Adipocyte (in vitro differentiated cells): ENCODE data around the gene RNF175.
A peak's percentile ranks its signal among the peaks of the same experiment; 100 is the strongest.

ENCODE experiments used
- DNase-seq: peaks from one replicate; pipeline ENCODE4 v3.0.0-alpha.2; 2015; ENCODE audit warnings: low read depth
- H3K27me3 ChIP-seq: replicated peaks from 2 replicates; pipeline ENCODE4 v1.7.0; 2013; ENCODE audit warnings: mild to moderate bottlenecking, low read length, moderate library complexity; ENCODE audit not compliant: control insufficient read depth, insufficient read depth
- H3K36me3 ChIP-seq: 2 replicates; pipeline ENCODE4 v1.7.0; 2013; ENCODE audit warnings: low read length, mild to moderate bottlenecking, moderate library complexity; ENCODE audit not compliant: control insufficient read depth, insufficient read depth, severe bottlenecking
- H3K4me1 ChIP-seq: 2 replicates; pipeline ENCODE4 v1.7.0; 2013; ENCODE audit warnings: mild to moderate bottlenecking, low read length, moderate library complexity; ENCODE audit not compliant: control insufficient read depth, insufficient read depth
- H3K4me3 ChIP-seq: 2 replicates; pipeline ENCODE4 v1.7.0; 2013; ENCODE audit warnings: mild to moderate bottlenecking, low read length, moderate library complexity
- H3K9ac ChIP-seq: 2 replicates; pipeline ENCODE4 v1.7.0; 2013; ENCODE audit warnings: mild to moderate bottlenecking, low read length, moderate library complexity
- H3K9me3 ChIP-seq: 2 replicates; pipeline ENCODE4 v1.7.0; 2013; ENCODE audit warnings: mild to moderate bottlenecking, low read length, moderate library complexity; ENCODE audit not compliant: control insufficient read depth

The RNF175 gene

GRCh38 chr4:153735906-153736461, 23.8 kb downstream of the RNF175 start:
- H3K9ac ChIP-seq = no peak overlapping the region
- no peaks in the 10 kb centered on the region for H3K27me3 ChIP-seq
- no peaks in the 10 kb centered on the region for H3K4me1 ChIP-seq
- no peak overlapping the region for H3K4me3 ChIP-seq
- peak; percentile 27 for DNase-seq
- no peaks in the 10 kb centered on the region for H3K36me3 ChIP-seq
- peaks cover 5% of the 10 kb centered on the region for H3K9me3 ChIP-seq

GRCh38 chr4:153733751-153734448, 25.9 kb downstream of the RNF175 start:
- Histone ChIP-seq H3K4me3 (no peak overlapping the region), H3K9ac (no peak overlapping the region), H3K27me3 (peaks cover 11% of the 10 kb centered on the region), H3K9me3 (no peaks in the 10 kb centered on the region), H3K4me1 (no peaks in the 10 kb centered on the region), H3K36me3 (no peaks in the 10 kb centered on the region)
- DNase-seq = no peak

- H3K4me3 ChIP-seq = no peak overlapping the region
- no peaks in the 10 kb centered on the region for H3K9me3 ChIP-seq
- H3K27me3 ChIP-seq = peaks cover 26% of the 10 kb centered on the region
- H3K4me1 ChIP-seq = no peaks in the 10 kb centered on the region
- no peaks in the 10 kb centered on the region for H3K36me3 ChIP-seq
- H3K9ac ChIP-seq = no peak overlapping the region
- DNase-seq = peak; percentile 93
Observed at GRCh38 chr4:153731239-153731638, 28.6 kb downstream of the RNF175 start.

GRCh38 chr4:153729895-153730294, 29.9 kb downstream of the RNF175 start:
- no peaks in the 10 kb centered on the region for H3K36me3 ChIP-seq
- no peak overlapping the region for H3K9ac ChIP-seq
- H3K9me3 ChIP-seq = no peaks in the 10 kb centered on the region
- DNase-seq = no peak
- no peak overlapping the region for H3K4me3 ChIP-seq
- peaks cover 10% of the 10 kb centered on the region for H3K4me1 ChIP-seq
- H3K27me3 ChIP-seq = peaks cover 27% of the 10 kb centered on the region

- no peak overlapping the region for H3K9ac ChIP-seq
- peaks cover 10% of the 10 kb centered on the region for H3K4me1 ChIP-seq
- no peak overlapping the region for H3K4me3 ChIP-seq
- H3K27me3 ChIP-seq = peaks cover 33% of the 10 kb centered on the region
- DNase-seq = no peak
- H3K36me3 ChIP-seq = no peaks in the 10 kb centered on the region
- no peaks in the 10 kb centered on the region for H3K9me3 ChIP-seq
Observed at GRCh38 chr4:153728660-153729059, 31.2 kb downstream of the RNF175 start.

- no peaks in the 10 kb centered on the region for H3K36me3 ChIP-seq
- no peak for DNase-seq
Observed at GRCh38 chr4:153728151-153728550, 31.7 kb downstream of the RNF175 start.

GRCh38 chr4:153725831-153726154, 34.0 kb downstream of the RNF175 start:
- no peak overlapping the region for H3K9ac ChIP-seq
- DNase-seq = no peak
- H3K4me1 ChIP-seq = peaks cover 10% of the 10 kb centered on the region

More at GRCh38 chr4:153728151-153728550, 31.7 kb downstream of the RNF175 start:
- H3K9me3 ChIP-seq = no peaks in the 10 kb centered on the region
- no peak overlapping the region for H3K4me3 ChIP-seq
- H3K4me1 ChIP-seq = peaks cover 10% of the 10 kb centered on the region
- H3K27me3 ChIP-seq = peaks cover 39% of the 10 kb centered on the region
- no peak overlapping the region for H3K9ac ChIP-seq

GRCh38 chr4:153725136-153725830, 34.5 kb downstream of the RNF175 start:
- Histone ChIP-seq H3K9ac (no peak overlapping the region), H3K4me1 (peaks cover 10% of the 10 kb centered on the region), H3K4me3 (no peak overlapping the region), H3K9me3 (no peaks in the 10 kb centered on the region), H3K27me3 (peaks cover 56% of the 10 kb centered on the region), H3K36me3 (no peaks in the 10 kb centered on the region)
- peak; percentile 29 for DNase-seq

More at GRCh38 chr4:153725831-153726154, 34.0 kb downstream of the RNF175 start:
- peaks cover 56% of the 10 kb centered on the region for H3K27me3 ChIP-seq
- no peaks in the 10 kb centered on the region for H3K36me3 ChIP-seq
- H3K4me3 ChIP-seq = no peak overlapping the region
- no peaks in the 10 kb centered on the region for H3K9me3 ChIP-seq

- peaks cover 52% of the 10 kb centered on the region for H3K27me3 ChIP-seq
- DNase-seq = no peak
- no peak overlapping the region for H3K4me3 ChIP-seq
- peaks cover 10% of the 10 kb centered on the region for H3K4me1 ChIP-seq
- no peak overlapping the region for H3K9ac ChIP-seq
- H3K9me3 ChIP-seq = no peaks in the 10 kb centered on the region
- no peaks in the 10 kb centered on the region for H3K36me3 ChIP-seq
Observed at GRCh38 chr4:153724606-153725005, 35.2 kb downstream of the RNF175 start.

- peaks cover 38% of the 10 kb centered on the region for H3K27me3 ChIP-seq
- peaks cover 10% of the 10 kb centered on the region for H3K4me1 ChIP-seq
- no peak overlapping the region for H3K4me3 ChIP-seq
- H3K9ac ChIP-seq = no peak overlapping the region
- no peak for DNase-seq
- no peaks in the 10 kb centered on the region for H3K36me3 ChIP-seq
- H3K9me3 ChIP-seq = peaks cover 3% of the 10 kb centered on the region
Observed at GRCh38 chr4:153722036-153722435, 37.8 kb downstream of the RNF175 start.

- H3K4me1 ChIP-seq = no peaks in the 10 kb centered on the region
- peaks cover 20% of the 10 kb centered on the region for H3K27me3 ChIP-seq
- no peak overlapping the region for H3K4me3 ChIP-seq
- H3K9me3 ChIP-seq = peaks cover 7% of the 10 kb centered on the region
- DNase-seq = no peak
- no peaks in the 10 kb centered on the region for H3K36me3 ChIP-seq
- no peak overlapping the region for H3K9ac ChIP-seq
Observed at GRCh38 chr4:153713866-153714646, 45.8 kb downstream of the RNF175 start.
